ENCODE measurements around the gene SLC35F3. TPM values are rescaled to one million over a fixed set of nuclear protein-coding genes. Genes with fewer than 3 reads are reported as not detected.

SLC35F3 gene
- total RNA-seq, 1 experiment from 2014 or later: 0.66 TPM

- CTCF ChIA-PET: no interaction called here
- no peaks in the 10 kb centered on the region for H3K4me1 Mint-ChIP-seq (ENCODE audit: low read depth, unreplicated experiment)
Measured at GRCh38 chr1:234079896-234080295, 175.4 kb downstream of the SLC35F3 start.

GRCh38 chr1:234083460-234083859 lies 179.0 kb downstream of the SLC35F3 start:
- Mint-ChIP-seq H3K27ac (ENCODE audit: unreplicated experiment) (no peak overlapping the region), H3K4me1 (ENCODE audit: low read depth, unreplicated experiment) (no peaks in the 10 kb centered on the region), H3K36me3 (ENCODE audit: insufficient read depth, unreplicated experiment) (no peaks in the 10 kb centered on the region), H3K4me3 (ENCODE audit: low read depth, unreplicated experiment) (no peak overlapping the region), H3K27me3 (ENCODE audit: unreplicated experiment) (peaks cover 25% of the 10 kb centered on the region), H3K9me3 (ENCODE audit: low read depth, unreplicated experiment) (peaks cover 2% of the 10 kb centered on the region)
- no peak for TF ChIP-seq CTCF (IDR thresholded peaks at IDR 0.05; ENCODE audit: unreplicated experiment)
- intact Hi-C loops (cut with micrococcal nuclease; ENCODE audit: unreplicated experiment): no loop called here
- no peak for DNase-seq
- BruUV-seq (replicated peaks): no TSS peak
- CTCF ChIA-PET: no interaction called here

More at GRCh38 chr1:234079896-234080295, 175.4 kb downstream of the SLC35F3 start:
- Mint-ChIP-seq H3K36me3 (ENCODE audit: insufficient read depth, unreplicated experiment) (no peaks in the 10 kb centered on the region), H3K27ac (ENCODE audit: unreplicated experiment) (no peak overlapping the region), H3K4me3 (ENCODE audit: low read depth, unreplicated experiment) (no peak overlapping the region), H3K27me3 (ENCODE audit: unreplicated experiment) (no peaks in the 10 kb centered on the region), H3K9me3 (ENCODE audit: low read depth, unreplicated experiment) (peaks cover 2% of the 10 kb centered on the region)
- BruUV-seq (replicated peaks): no TSS peak
- TF ChIP-seq CTCF (IDR thresholded peaks at IDR 0.05; ENCODE audit: unreplicated experiment): no peak
- intact Hi-C loops (cut with micrococcal nuclease; ENCODE audit: unreplicated experiment): no loop called here
- no peak for DNase-seq

GRCh38 chr1:234089396-234089795 lies 184.9 kb downstream of the SLC35F3 start:
- Mint-ChIP-seq H3K27me3 (ENCODE audit: unreplicated experiment) (peaks cover 41% of the 10 kb centered on the region), H3K4me3 (ENCODE audit: low read depth, unreplicated experiment) (no peak overlapping the region), H3K9me3 (ENCODE audit: low read depth, unreplicated experiment) (peaks cover 5% of the 10 kb centered on the region), H3K27ac (ENCODE audit: unreplicated experiment) (no peak overlapping the region), H3K4me1 (ENCODE audit: low read depth, unreplicated experiment) (no peaks in the 10 kb centered on the region), H3K36me3 (ENCODE audit: insufficient read depth, unreplicated experiment) (no peaks in the 10 kb centered on the region)
- intact Hi-C loops (cut with micrococcal nuclease; ENCODE audit: unreplicated experiment): no loop called here
- peak; percentile 8 for DNase-seq
- TF ChIP-seq CTCF (IDR thresholded peaks at IDR 0.05; ENCODE audit: unreplicated experiment): no peak
- CTCF ChIA-PET: no interaction called here
- no TSS peak for BruUV-seq (replicated peaks)

GRCh38 chr1:234090212-234091064 lies 186.0 kb downstream of the SLC35F3 start:
- Mint-ChIP-seq H3K4me1 (ENCODE audit: low read depth, unreplicated experiment) (no peaks in the 10 kb centered on the region), H3K9me3 (ENCODE audit: low read depth, unreplicated experiment) (peaks cover 5% of the 10 kb centered on the region), H3K36me3 (ENCODE audit: insufficient read depth, unreplicated experiment) (no peaks in the 10 kb centered on the region), H3K27me3 (ENCODE audit: unreplicated experiment) (peaks cover 51% of the 10 kb centered on the region), H3K4me3 (ENCODE audit: low read depth, unreplicated experiment) (no peak overlapping the region), H3K27ac (ENCODE audit: unreplicated experiment) (no peak overlapping the region)
- intact Hi-C loops (cut with micrococcal nuclease; ENCODE audit: unreplicated experiment): no loop called here
- no peak for DNase-seq
- TF ChIP-seq CTCF (IDR thresholded peaks at IDR 0.05; ENCODE audit: unreplicated experiment): no peak
- no TSS peak for BruUV-seq (replicated peaks)
- CTCF ChIA-PET: no interaction called here
